Measurements from ENCODE around the gene UBE2D2. TPM values are rescaled to one million over a fixed set of nuclear protein-coding genes. Genes with fewer than 3 reads are reported as not detected.

UBE2D2 gene
- total RNA-seq, 1 experiment from 2014 or later, result 222 TPM

DNA sequence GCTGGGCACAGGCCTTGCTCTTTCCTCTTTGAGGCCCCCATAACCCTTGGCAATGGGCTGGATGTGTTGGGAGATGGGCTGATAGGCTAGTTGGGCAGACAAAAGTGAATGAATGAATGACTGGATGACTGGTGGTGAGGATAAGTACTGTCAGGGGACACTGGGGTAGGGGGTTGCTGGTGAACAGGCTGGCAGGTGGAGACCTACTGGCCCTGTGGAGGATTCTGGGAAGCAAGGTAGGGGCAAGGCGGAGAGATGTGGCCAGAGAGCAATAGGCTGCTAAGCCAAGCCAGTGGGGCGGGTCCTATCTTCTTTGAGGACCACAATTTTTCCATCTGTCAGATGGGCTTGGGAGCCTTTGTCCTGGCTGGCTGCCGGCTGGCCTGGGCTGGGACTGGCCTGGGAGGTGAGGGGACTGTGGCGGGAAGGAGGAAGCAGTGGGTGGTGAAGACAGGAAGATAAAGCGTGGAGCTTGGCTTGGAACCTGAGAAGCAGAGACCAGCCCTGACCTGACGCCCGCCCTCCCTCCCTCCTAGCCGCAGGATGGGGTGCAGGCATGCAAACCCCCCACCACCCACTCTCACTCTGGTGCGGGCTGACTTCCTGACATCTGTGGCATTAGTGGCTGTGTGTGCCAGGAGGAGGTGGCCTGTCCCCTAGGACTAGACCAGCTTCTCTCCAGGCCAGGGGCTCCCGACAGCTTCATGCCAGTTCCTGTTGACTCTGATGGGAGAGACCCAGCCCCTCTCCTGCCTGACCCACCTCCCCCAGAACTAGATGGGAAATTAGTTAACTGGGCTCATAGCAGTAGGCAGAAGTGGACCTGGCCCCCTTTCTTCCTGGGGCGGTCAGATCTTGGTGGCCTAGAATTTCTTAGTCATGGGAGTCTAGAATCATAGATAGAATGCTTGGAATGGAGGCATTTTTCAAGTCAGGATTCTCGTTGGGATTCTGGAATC lies 96.5 kb downstream of the UBE2D2 start:
- Histone ChIP-seq H3K4me1 (ENCODE audit: control insufficient read depth, insufficient read depth, low read length) (peaks cover 89% of the 10 kb centered on the region), H3K4me3 (ENCODE audit: low read depth in 2 of 2, low read length in 2 of 2) (peak overlapping the region in 1 of 2 experiments; percentile 38; a peak in 1 of 4 replicates), H3K27me3 (ENCODE audit: control insufficient read depth, insufficient read depth, low read length) (no peaks in the 10 kb centered on the region), H3K36me3 (ENCODE audit: control insufficient read depth, insufficient read depth, low read length) (no peaks in the 10 kb centered on the region), H3K27ac (ENCODE audit: low read length) (peak overlapping the region; percentile 82), H3K9me3 (ENCODE audit: control insufficient read depth, insufficient read depth, low read depth, low read length) (no peaks in the 10 kb centered on the region)
- TF ChIP-seq, protein P1, sequence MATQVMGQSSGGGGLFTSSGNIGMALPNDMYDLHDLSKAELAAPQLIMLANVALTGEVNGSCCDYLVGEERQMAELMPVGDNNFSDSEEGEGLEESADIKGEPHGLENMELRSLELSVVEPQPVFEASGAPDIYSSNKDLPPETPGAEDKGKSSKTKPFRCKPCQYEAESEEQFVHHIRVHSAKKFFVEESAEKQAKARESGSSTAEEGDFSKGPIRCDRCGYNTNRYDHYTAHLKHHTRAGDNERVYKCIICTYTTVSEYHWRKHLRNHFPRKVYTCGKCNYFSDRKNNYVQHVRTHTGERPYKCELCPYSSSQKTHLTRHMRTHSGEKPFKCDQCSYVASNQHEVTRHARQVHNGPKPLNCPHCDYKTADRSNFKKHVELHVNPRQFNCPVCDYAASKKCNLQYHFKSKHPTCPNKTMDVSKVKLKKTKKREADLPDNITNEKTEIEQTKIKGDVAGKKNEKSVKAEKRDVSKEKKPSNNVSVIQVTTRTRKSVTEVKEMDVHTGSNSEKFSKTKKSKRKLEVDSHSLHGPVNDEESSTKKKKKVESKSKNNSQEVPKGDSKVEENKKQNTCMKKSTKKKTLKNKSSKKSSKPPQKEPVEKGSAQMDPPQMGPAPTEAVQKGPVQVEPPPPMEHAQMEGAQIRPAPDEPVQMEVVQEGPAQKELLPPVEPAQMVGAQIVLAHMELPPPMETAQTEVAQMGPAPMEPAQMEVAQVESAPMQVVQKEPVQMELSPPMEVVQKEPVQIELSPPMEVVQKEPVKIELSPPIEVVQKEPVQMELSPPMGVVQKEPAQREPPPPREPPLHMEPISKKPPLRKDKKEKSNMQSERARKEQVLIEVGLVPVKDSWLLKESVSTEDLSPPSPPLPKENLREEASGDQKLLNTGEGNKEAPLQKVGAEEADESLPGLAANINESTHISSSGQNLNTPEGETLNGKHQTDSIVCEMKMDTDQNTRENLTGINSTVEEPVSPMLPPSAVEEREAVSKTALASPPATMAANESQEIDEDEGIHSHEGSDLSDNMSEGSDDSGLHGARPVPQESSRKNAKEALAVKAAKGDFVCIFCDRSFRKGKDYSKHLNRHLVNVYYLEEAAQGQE (IDR thresholded peaks at IDR 0.05; ENCODE audit: insufficient read depth in 1 of 2, low read depth in 2 of 2, low read length in 1 of 2), result no peak
- TF ChIP-seq TCF7L2 (IDR thresholded peaks at IDR 0.05; ENCODE audit: low read depth, low read length) (no peak), POLR2AphosphoS5 (IDR thresholded peaks at IDR 0.05; ENCODE audit: low read depth, low read length) (no peak), CTCF (IDR thresholded peaks at IDR 0.05) (no peak), SIN3A (IDR thresholded peaks at IDR 0.05; ENCODE audit: borderline replicate concordance, insufficient read depth, low read depth, low read length) (no peak)
- in situ Hi-C loops (cut with HindIII; ENCODE audit: low pct_unique_long_range_greater_than_20kb, low sequenced_read_pairs), result no loop called here
- intact Hi-C loops (cut with micrococcal nuclease; ENCODE audit: unreplicated experiment), result no loop called here
- ChIA-PET POLR2A (interaction anchor here (1.0 kb wide), 1 partner anchor 9 kb away, joined by 5 read pairs; the partner anchor contains the start of gene CXXC5), CTCF (interaction anchor here (0.5 kb wide), 1 partner anchor 385 kb away, joined by 9 read pairs; the partner anchor contains the start of gene NRG2)
- no peak for DNase-seq (ENCODE audit: low read depth, low spot score)
- no TSS peak for BruUV-seq (replicated peaks)
- no peak for ATAC-seq

GRCh38 chr5:139658501-139658927 lies 97.4 kb downstream of the UBE2D2 start:
- CTCF ChIA-PET, result no interaction called here
- no peaks in the 10 kb centered on the region for H3K27me3 ChIP-seq (ENCODE audit: control insufficient read depth, insufficient read depth, low read length)
- H3K27ac ChIP-seq (ENCODE audit: low read length), result peak overlapping the region; percentile 82

More at GRCh38 chr5:139658501-139658927, 97.4 kb downstream of the UBE2D2 start:
- Histone ChIP-seq H3K4me1 (ENCODE audit: control insufficient read depth, insufficient read depth, low read length) (peaks cover 92% of the 10 kb centered on the region), H3K36me3 (ENCODE audit: control insufficient read depth, insufficient read depth, low read length) (no peaks in the 10 kb centered on the region), H3K4me3 (ENCODE audit: low read depth in 2 of 2, low read length in 2 of 2) (peak overlapping the region in 1 of 2 experiments; percentile 38; a peak in 2 of 4 replicates), H3K9me3 (ENCODE audit: control insufficient read depth, insufficient read depth, low read depth, low read length) (no peaks in the 10 kb centered on the region)
- no peak for DNase-seq (ENCODE audit: low read depth, low spot score)
- TF ChIP-seq SIN3A (IDR thresholded peaks at IDR 0.05; ENCODE audit: borderline replicate concordance, insufficient read depth, low read depth, low read length) (no peak), CTCF (IDR thresholded peaks at IDR 0.05) (no peak), POLR2AphosphoS5 (IDR thresholded peaks at IDR 0.05; ENCODE audit: low read depth, low read length) (no peak; the same call in 1 of the 2 replicates), TCF7L2 (IDR thresholded peaks at IDR 0.05; ENCODE audit: low read depth, low read length) (no peak)
- TF ChIP-seq, protein P1 (IDR thresholded peaks at IDR 0.05; ENCODE audit: insufficient read depth in 1 of 2, low read depth in 2 of 2, low read length in 1 of 2), result no peak
- BruUV-seq (replicated peaks), result no TSS peak
- POLR2A ChIA-PET, result interaction anchor here (1.0 kb wide), 1 partner anchor 10 kb away, joined by 5 read pairs; the partner anchor contains the start of gene CXXC5
- 0 out of 2 replicates have a peak, but pooled peaks have one; percentile 3 for ATAC-seq
- intact Hi-C loops (cut with micrococcal nuclease; ENCODE audit: unreplicated experiment) (no loop called here), in situ Hi-C loops (cut with HindIII; ENCODE audit: low pct_unique_long_range_greater_than_20kb, low sequenced_read_pairs) (no loop called here)
